VCaP (cell line): Measurements from ENCODE around the gene NR0B2.

Experiments
- H3K27ac ChIP-seq: fragments of 450-650 bp; 2 replicates; pipeline ENCODE4 v1.5.1; 2017
- TF ChIP-seq, protein P1 (sequence below): fragments of 450-650 bp; conservative IDR thresholded peaks from 2 replicates; pipeline ENCODE4 v1.5.1; 2017; ENCODE audit warnings: mild to moderate bottlenecking, moderate library complexity

Gene NR0B2

DNA sequence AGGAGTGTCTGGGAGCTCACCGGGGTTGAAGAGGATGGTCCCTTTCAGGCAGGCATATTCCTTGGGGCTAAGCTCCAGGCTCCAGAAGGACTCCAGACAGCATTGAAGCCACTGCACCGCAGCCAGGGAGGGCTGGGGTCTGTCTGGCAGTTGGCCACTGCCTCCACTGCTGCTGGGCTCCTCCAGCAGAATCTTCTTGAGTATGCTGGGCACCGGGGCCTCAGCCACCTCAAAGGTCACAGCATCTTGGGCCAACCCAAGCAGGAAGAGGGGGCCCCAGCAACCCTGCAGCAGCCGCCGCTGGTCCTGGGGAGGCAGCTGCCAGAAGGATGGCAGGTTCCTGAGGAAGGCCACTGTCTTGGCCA lies 404 bp downstream of the NR0B2 start:
- TF ChIP-seq, protein P1, sequence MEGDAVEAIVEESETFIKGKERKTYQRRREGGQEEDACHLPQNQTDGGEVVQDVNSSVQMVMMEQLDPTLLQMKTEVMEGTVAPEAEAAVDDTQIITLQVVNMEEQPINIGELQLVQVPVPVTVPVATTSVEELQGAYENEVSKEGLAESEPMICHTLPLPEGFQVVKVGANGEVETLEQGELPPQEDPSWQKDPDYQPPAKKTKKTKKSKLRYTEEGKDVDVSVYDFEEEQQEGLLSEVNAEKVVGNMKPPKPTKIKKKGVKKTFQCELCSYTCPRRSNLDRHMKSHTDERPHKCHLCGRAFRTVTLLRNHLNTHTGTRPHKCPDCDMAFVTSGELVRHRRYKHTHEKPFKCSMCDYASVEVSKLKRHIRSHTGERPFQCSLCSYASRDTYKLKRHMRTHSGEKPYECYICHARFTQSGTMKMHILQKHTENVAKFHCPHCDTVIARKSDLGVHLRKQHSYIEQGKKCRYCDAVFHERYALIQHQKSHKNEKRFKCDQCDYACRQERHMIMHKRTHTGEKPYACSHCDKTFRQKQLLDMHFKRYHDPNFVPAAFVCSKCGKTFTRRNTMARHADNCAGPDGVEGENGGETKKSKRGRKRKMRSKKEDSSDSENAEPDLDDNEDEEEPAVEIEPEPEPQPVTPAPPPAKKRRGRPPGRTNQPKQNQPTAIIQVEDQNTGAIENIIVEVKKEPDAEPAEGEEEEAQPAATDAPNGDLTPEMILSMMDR = no peak
- H3K27ac ChIP-seq = peak overlapping the region; percentile 30

DNA sequence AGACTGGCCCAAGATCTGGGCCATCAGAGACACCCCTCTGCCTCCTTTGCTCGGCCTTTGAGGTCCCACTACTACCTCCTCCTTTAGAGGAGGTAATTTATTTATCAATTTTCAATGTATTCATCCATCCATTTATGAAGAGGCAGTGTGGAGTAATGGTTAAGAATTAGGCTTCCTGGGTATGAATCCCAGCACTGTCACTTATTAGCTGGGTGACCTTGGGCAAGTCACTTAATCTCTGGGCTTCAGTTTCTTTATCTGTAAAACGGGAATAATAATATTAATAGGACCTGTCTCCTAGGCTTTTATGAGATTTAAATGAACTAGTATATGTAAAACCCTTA lies 1.7 kb downstream of the NR0B2 start:
- H3K27ac ChIP-seq = no peak overlapping the region
- TF ChIP-seq, protein P1 = no peak

DNA sequence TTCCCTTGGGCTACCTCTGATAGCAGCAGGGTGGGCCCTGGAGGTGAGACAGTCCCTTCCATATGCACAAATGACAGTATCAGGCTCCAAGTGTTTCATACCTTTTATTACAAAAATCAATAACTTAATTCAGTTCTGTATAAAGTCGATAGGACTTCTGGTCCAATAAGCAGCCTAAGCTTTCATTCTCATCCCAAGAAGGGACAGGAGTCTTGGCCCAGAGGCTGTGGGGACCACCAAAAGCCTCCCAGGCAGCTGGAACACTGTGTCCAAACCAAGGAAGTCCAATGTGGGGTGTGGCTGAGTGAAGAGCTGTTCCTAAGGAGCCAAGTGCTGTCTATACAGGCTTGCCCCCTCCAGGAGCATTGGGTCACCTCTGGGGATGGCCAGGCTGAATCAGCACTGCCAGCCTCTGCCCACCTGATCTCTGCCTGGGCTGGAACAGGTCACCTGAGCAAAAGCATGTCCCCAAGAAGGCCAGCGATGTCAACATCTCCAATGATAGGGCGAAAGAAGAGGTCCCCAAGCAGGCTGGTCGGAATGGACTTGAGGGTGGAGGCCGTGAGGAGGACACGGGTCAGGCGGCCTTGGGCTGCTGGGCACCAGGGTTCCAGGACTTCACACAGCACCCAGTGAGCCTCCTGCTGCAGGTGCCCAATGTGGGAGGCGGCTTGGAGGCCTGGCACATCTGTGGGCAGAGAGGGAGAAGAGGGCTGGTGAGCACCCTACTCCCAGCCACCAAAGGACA lies 2.2 kb downstream of the NR0B2 start:
- H3K27ac ChIP-seq = no peak overlapping the region
- TF ChIP-seq, protein P1 = no peak

DNA sequence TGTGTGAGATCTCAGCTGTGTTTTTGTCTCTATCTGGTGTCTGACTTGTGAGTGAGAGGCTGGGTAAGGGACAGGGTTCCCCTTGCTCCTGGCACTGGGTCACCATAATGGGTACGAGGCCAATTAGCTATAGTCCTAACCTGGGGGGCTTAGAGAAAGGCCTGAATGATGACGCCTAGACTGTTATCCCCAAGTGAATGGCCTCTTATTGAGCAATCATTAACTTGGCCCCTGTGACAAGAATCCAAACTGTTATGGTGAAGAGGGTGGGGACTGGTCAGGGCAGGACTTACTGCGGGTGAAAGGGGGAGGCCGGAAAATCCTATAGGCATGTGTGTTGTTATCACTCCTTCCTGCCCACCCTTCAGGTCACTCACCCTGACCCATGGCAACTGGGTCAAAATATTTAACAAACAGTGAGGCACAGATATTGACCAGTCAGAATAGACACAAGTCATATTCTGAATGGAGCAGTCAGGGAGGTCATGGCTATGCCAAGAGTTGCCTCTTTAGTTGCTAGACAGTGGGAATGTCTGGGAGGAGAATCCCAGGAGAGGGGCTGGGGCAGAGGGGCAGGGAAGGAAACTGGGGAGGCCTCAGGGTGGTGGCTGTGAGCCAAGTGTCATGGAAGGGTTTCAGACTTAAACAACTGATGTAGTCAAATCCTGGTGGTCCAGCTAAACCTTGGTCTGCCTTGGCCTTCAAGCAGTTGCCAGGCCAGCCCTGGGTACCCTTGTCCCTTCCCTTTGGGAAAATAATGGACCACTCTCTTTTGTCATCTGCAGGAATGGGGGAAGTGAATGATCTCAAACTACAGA lies 3.2 kb downstream of the NR0B2 start:
- TF ChIP-seq, protein P1 = no peak
- H3K27ac ChIP-seq = no peak overlapping the region

DNA sequence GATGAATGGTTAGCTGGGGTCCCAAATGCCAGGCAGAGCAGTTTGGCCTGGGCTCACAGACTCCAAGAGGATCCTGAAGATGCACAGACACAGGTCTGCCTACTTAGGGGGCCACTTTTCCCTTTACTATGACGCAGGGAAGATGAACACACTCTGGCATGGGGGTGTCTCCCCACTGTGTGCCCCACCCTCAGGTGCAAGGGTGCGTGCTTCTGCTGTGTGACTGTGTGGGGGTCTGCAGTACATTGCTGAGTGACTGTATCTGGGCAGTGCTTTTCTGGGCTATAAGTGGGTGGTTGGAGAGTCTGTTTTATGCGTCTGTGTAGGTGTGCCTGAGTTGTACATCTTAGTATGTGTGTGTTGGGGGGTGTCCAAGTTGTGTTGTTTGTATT lies 3.8 kb downstream of the NR0B2 start:
- H3K27ac ChIP-seq = no peak overlapping the region
- TF ChIP-seq, protein P1 = no peak

DNA sequence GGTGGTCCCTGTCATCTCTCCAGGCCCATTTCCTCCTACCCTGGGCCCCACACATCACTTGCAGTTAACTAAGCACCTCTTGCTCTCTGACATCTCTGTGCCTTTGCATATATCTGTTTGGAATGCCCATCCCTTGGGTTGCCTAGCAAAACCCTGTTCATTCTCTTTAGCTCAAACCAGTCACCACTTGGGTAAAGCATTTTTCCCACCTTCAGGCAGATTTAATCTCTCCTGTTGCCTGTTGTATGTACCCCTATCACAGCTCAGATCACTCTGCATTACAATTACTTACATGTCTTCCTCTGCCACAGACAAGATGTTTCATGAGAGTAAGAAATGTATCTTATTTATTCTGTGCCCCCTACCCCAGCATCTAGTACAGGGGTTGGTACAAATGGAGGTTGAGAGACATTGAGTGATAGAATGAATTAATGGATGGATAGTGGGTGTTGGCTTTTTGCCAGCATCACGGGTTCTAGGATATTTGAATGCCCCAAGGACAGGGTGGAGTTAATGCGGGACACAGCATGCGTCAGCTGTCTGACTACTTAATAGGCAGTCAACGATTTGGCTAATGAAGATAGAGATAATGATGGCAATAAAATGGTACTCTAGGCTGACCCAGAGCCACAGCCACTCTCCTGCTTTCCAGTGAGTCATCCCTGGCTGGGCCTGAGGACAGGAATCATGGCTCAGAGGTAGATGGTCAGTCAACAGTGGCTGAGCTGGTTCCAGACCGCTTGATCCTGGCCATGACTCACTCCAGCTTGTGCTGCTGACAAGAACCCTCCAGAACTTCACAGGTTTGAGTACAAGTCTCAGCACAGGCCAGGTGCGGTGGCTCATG lies 6.5 kb downstream of the NR0B2 start:
- H3K27ac ChIP-seq = no peak overlapping the region
- TF ChIP-seq, protein P1 = no peak
